Lower lobe of right lung (tissue), 2 donors: ENCODE results near the gene EVA1B. TPM values are rescaled to one million over a fixed set of nuclear protein-coding genes. Genes with fewer than 3 reads are reported as not detected.

ENCODE experiments used
- ATAC-seq, 2 donors: fragments of 200-7000 bp; cut with Tn5 transposase; one replicate each; pipeline ENCODE4 v1.9.1; 2020 to 2022; ENCODE audit warnings: mild to moderate bottlenecking in 2 of 2, moderate library complexity in 2 of 2
- DNase-seq: peaks from one replicate; pipeline ENCODE4 v3.0.0-alpha.2; 2020
- H3K27ac ChIP-seq: fragments of 200-600 bp; one replicate; pipeline ENCODE4 v1.8.0; 2022
- H3K27me3 ChIP-seq: fragments of 200-600 bp; one replicate; pipeline ENCODE4 v1.8.0; 2022; ENCODE audit warnings: low read depth
- H3K36me3 ChIP-seq: fragments of 200-600 bp; one replicate; pipeline ENCODE4 v1.8.0; 2022; ENCODE audit warnings: mild to moderate bottlenecking
- H3K4me1 ChIP-seq: fragments of 200-600 bp; one replicate; pipeline ENCODE4 v1.8.0; 2022
- H3K4me3 ChIP-seq: fragments of 200-600 bp; one replicate; pipeline ENCODE4 v1.8.0; 2022; ENCODE audit warnings: mild to moderate bottlenecking
- H3K9me3 ChIP-seq: fragments of 200-600 bp; one replicate; pipeline ENCODE4 v1.8.0; 2022
- CTCF ChIP-seq: fragments of 200-600 bp; IDR thresholded peaks from one replicate; pipeline ENCODE4 v1.8.0; 2022; ENCODE audit warnings: antibody characterized with exemption, mild to moderate bottlenecking
- intact Hi-C: fragments of 100-400 bp; cut with DNase I; formaldehyde crosslinking; loops from one replicate; pipeline ENCODE4 v1.11.0; 2022
- total RNA-seq: library from RNA; stranded (reverse); fragmentation: NEBNext Ultra II Directional; extraction: Animal tissue kit (Norgen Biotek cat#: 25700); gene quantifications from one replicate; pipeline ENCODE4 v1.2.1, GENCODE V29; 2021
- donor health status: DM: no; HTN: yes; CAD: no; lungs with severe emphysema.

The EVA1B gene
- total RNA-seq, 1 donor from 2014 or later = 25.7 TPM

GRCh38 chr1:36284517-36284916, 38.9 kb downstream of the EVA1B start:
- peaks cover 44% of the 10 kb centered on the region for H3K4me1 ChIP-seq
- DNase-seq = no peak
- peaks cover 81% of the 10 kb centered on the region for H3K36me3 ChIP-seq
- intact Hi-C loops = no loop called here
- no peak overlapping the region for H3K4me3 ChIP-seq
- no peaks in the 10 kb centered on the region for H3K27me3 ChIP-seq
- H3K9me3 ChIP-seq = no peaks in the 10 kb centered on the region
- no peak overlapping the region for H3K27ac ChIP-seq
- TF ChIP-seq CTCF = no peak
- ATAC-seq = no peak

GRCh38 chr1:36284061-36284460, 39.4 kb downstream of the EVA1B start:
- no peak for TF ChIP-seq CTCF
- Histone ChIP-seq H3K4me3 (no peak overlapping the region), H3K9me3 (no peaks in the 10 kb centered on the region), H3K4me1 (peaks cover 49% of the 10 kb centered on the region), H3K27ac (no peak overlapping the region), H3K36me3 (peaks cover 76% of the 10 kb centered on the region), H3K27me3 (no peaks in the 10 kb centered on the region)
- intact Hi-C loops = no loop called here
- ATAC-seq (no peak), DNase-seq (no peak)

GRCh38 chr1:36279789-36280296, 43.6 kb downstream of the EVA1B start:
- H3K27ac ChIP-seq = no peak overlapping the region
- DNase-seq = no peak
- H3K4me1 ChIP-seq = peaks cover 40% of the 10 kb centered on the region
- ATAC-seq = no peak
- TF ChIP-seq CTCF = no peak
- H3K36me3 ChIP-seq = peaks cover 38% of the 10 kb centered on the region
- H3K4me3 ChIP-seq = no peak overlapping the region
- intact Hi-C loops = no loop called here
- no peaks in the 10 kb centered on the region for H3K27me3 ChIP-seq
- no peaks in the 10 kb centered on the region for H3K9me3 ChIP-seq

GRCh38 chr1:36279110-36279788, 44.2 kb downstream of the EVA1B start:
- Histone ChIP-seq H3K36me3 (peaks cover 32% of the 10 kb centered on the region), H3K27ac (no peak overlapping the region), H3K4me3 (no peak overlapping the region), H3K9me3 (no peaks in the 10 kb centered on the region), H3K27me3 (no peaks in the 10 kb centered on the region), H3K4me1 (peaks cover 34% of the 10 kb centered on the region)
- DNase-seq (no peak), ATAC-seq (no peak)
- intact Hi-C loops = no loop called here
- no peak for TF ChIP-seq CTCF

GRCh38 chr1:36276688-36277087, 46.8 kb downstream of the EVA1B start:
- peaks cover 19% of the 10 kb centered on the region for H3K4me1 ChIP-seq
- no peaks in the 10 kb centered on the region for H3K27me3 ChIP-seq
- no peaks in the 10 kb centered on the region for H3K9me3 ChIP-seq
- TF ChIP-seq CTCF = no peak
- ATAC-seq (no peak), DNase-seq (no peak)
- intact Hi-C loops = no loop called here
- H3K27ac ChIP-seq = no peak overlapping the region
- H3K4me3 ChIP-seq = no peak overlapping the region
- peaks cover 26% of the 10 kb centered on the region for H3K36me3 ChIP-seq
